22Rv1 (cell line): Measurements from ENCODE around the gene C4orf54.

Experiments used
- CTCF ChIP-seq: fragments of 450-650 bp; IDR thresholded peaks from 2 replicates; pipeline ENCODE4 v1.5.1; 2017; ENCODE audit warnings: mild to moderate bottlenecking
- ZFX ChIP-seq: fragments of 450-650 bp; IDR thresholded peaks from 2 replicates; pipeline ENCODE4 v1.6.1; 2017; ENCODE audit warnings: antibody characterized with exemption, borderline replicate concordance

DNA sequence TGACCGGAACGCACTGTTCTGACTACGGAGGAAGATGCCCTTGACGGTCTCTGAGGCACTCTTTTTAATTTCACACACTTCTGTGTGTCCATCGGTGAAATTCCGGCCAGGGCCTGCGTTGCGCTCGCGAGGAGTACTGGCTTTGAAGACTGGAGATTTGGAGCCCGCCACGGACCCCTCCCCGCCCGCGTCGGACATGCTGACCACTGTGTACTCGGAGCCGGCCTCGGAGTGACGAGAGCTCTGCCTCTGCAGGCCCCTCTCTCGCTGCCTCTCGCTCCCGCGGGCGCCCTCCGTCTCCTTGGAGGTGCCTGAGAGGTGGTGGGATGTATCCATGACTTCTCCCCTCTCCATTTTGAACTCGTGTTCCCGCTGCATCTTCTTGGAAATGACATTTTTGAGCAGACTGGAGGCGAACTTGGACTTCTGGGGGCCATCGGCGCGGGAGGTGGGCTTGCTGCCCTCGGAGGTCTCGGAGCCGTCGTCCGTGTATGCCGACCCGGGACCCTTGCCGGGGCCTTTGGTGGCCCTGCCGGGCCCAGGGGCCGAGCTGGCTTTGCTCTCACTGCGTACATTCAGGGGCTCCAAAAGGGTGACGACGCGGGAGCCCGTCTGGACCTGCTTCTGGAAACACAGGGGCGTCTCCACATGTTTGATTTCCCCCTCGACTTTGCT lies 5.7 kb downstream of the C4orf54 start:
- TF ChIP-seq CTCF (no peak), ZFX (no peak)
